ENCODE data around the gene YTHDF2. TPM values are rescaled to one million over a fixed set of nuclear protein-coding genes. Genes with fewer than 3 reads are reported as not detected.
"Not testable (repeated sequence)": the region's sequence is repeated elsewhere in the genome, so short reads cannot be mapped to it uniquely, and the experiment has no call there.

The YTHDF2 gene
- polyA plus RNA-seq (2014; cell fraction: cytosol; rRNA removed): 56.2 and 111 TPM in 2 replicates
- polyA plus RNA-seq (2014; cell fraction: nucleus; rRNA removed): 39.4 and 60.0 TPM in 2 replicates

GRCh38 chr1:28736450-28737306 lies at the start of gene YTHDF2:
YTHDF2 (plus strand) TSS chr1:28736940; CDS start chr1:28737121, 181 bp downstream.
- DNase-seq (ENCODE audit: low spot score): peak; percentile 97

- not testable (repeated sequence) for DNase-seq (ENCODE audit: low spot score)
Observed at GRCh38 chr1:28691627-28692026, 45.1 kb upstream of the YTHDF2 start.

- no peak for DNase-seq (ENCODE audit: low spot score)
Observed at GRCh38 chr1:28703629-28704028, 33.1 kb upstream of the YTHDF2 start.

- no peak for DNase-seq (ENCODE audit: low spot score)
Observed at GRCh38 chr1:28716336-28716735, 20.4 kb upstream of the YTHDF2 start.

- no peak for DNase-seq (ENCODE audit: low spot score)
Observed at GRCh38 chr1:28718166-28718565, 18.6 kb upstream of the YTHDF2 start.

- DNase-seq (ENCODE audit: low spot score): no peak
Observed at GRCh38 chr1:28718586-28719331, 18.0 kb upstream of the YTHDF2 start.

- DNase-seq (ENCODE audit: low spot score): no peak
Observed at GRCh38 chr1:28719332-28719619, 17.5 kb upstream of the YTHDF2 start.

GRCh38 chr1:28720376-28720775 lies 16.4 kb upstream of the YTHDF2 start:
- DNase-seq (ENCODE audit: low spot score): no peak

GRCh38 chr1:28721927-28722326 lies 14.8 kb upstream of the YTHDF2 start:
- DNase-seq (ENCODE audit: low spot score): not testable (repeated sequence)

GRCh38 chr1:28725365-28725764 lies 11.4 kb upstream of the YTHDF2 start:
- DNase-seq (ENCODE audit: low spot score): not testable (repeated sequence)

- no peak for DNase-seq (ENCODE audit: low spot score)
Observed at GRCh38 chr1:28735961-28736449, 735 bp upstream of the YTHDF2 start.

GRCh38 chr1:28737307-28738132 lies 780 bp downstream of the YTHDF2 start:
- DNase-seq (ENCODE audit: low spot score): peak; percentile 68

GRCh38 chr1:28740118-28740517 lies 3.4 kb downstream of the YTHDF2 start:
- DNase-seq (ENCODE audit: low spot score): no peak

- DNase-seq (ENCODE audit: low spot score): no peak
Observed at GRCh38 chr1:28744184-28744583, 7.4 kb downstream of the YTHDF2 start.

GRCh38 chr1:28745653-28746173 lies 9.0 kb downstream of the YTHDF2 start:
- no peak for DNase-seq (ENCODE audit: low spot score)

- DNase-seq (ENCODE audit: low spot score): no peak
Observed at GRCh38 chr1:28750330-28750729, 13.6 kb downstream of the YTHDF2 start.

GRCh38 chr1:28750771-28751294 lies 14.1 kb downstream of the YTHDF2 start:
- DNase-seq (ENCODE audit: low spot score): not testable (repeated sequence)

- no peak for DNase-seq (ENCODE audit: low spot score)
Observed at GRCh38 chr1:28751315-28752060, 14.7 kb downstream of the YTHDF2 start.

GRCh38 chr1:28755701-28756100 lies 19.0 kb downstream of the YTHDF2 start:
- no peak for DNase-seq (ENCODE audit: low spot score)

GRCh38 chr1:28756846-28757245 lies 20.1 kb downstream of the YTHDF2 start:
- DNase-seq (ENCODE audit: low spot score): no peak
